ENCODE measurements around the gene PRKAR1B.

PRKAR1B gene

DNA sequence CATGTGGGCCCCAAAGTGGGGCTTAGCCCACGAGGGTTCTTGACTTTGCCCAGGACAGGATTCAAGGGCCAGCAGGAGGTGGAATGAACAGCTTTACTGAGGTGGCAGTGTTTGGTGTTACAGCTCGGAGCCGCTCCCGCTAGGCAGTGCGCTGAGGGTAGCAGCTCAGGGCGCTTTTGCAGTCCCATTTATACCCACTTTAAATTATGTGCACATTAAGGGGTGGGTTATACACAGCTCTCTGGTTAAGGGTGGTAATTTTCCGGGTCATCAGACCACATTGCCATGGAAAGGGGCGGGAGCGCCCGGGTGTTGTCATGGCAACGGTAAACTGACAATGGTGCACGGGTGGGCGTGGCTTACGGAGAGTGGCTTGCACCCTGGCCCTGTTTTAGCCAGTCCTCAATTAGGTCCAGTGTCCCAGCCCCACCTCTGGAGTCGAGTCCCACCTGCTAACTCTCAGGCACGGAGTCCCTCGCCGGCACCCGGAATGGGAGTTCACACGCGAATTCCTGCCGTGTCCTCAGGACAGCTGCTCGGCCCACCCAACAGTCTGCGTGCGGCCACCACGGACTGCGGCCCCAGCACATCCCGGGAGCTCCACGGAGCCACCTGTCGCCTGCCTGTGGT lies 149.2 kb downstream of the PRKAR1B start:
- TF ChIP-seq, protein P1, sequence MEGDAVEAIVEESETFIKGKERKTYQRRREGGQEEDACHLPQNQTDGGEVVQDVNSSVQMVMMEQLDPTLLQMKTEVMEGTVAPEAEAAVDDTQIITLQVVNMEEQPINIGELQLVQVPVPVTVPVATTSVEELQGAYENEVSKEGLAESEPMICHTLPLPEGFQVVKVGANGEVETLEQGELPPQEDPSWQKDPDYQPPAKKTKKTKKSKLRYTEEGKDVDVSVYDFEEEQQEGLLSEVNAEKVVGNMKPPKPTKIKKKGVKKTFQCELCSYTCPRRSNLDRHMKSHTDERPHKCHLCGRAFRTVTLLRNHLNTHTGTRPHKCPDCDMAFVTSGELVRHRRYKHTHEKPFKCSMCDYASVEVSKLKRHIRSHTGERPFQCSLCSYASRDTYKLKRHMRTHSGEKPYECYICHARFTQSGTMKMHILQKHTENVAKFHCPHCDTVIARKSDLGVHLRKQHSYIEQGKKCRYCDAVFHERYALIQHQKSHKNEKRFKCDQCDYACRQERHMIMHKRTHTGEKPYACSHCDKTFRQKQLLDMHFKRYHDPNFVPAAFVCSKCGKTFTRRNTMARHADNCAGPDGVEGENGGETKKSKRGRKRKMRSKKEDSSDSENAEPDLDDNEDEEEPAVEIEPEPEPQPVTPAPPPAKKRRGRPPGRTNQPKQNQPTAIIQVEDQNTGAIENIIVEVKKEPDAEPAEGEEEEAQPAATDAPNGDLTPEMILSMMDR (conservative IDR thresholded peaks at IDR 0.05; ENCODE audit: low read depth, low read length), result no peak
- H3K4me3 ChIP-seq (ENCODE audit: low read length), result no peak overlapping the region
- DNase-seq (ENCODE audit: low read depth), result no peak

DNA sequence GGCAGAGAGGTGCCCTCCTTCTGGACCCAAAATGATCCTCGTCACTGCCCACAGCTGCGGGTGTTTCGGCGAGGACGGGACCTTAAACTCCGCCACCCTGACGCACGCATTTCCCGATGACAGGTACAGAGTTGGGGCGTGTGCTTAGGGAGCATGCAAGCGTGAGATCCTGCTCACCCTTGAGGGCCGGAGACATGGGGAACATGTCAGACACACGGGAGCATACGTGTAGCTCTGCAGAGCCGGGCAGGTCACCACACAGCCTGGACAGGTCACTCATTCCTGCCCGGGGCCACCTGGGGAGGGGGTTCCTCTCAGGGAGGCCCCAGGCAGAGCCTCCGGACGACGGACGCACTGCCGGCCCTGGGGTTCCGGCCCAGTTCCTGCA lies 149.8 kb downstream of the PRKAR1B start:
- TF ChIP-seq, protein P1 (conservative IDR thresholded peaks at IDR 0.05; ENCODE audit: low read depth, low read length), result no peak
- DNase-seq (ENCODE audit: low read depth), result no peak
- H3K4me3 ChIP-seq (ENCODE audit: low read length), result no peak overlapping the region

DNA sequence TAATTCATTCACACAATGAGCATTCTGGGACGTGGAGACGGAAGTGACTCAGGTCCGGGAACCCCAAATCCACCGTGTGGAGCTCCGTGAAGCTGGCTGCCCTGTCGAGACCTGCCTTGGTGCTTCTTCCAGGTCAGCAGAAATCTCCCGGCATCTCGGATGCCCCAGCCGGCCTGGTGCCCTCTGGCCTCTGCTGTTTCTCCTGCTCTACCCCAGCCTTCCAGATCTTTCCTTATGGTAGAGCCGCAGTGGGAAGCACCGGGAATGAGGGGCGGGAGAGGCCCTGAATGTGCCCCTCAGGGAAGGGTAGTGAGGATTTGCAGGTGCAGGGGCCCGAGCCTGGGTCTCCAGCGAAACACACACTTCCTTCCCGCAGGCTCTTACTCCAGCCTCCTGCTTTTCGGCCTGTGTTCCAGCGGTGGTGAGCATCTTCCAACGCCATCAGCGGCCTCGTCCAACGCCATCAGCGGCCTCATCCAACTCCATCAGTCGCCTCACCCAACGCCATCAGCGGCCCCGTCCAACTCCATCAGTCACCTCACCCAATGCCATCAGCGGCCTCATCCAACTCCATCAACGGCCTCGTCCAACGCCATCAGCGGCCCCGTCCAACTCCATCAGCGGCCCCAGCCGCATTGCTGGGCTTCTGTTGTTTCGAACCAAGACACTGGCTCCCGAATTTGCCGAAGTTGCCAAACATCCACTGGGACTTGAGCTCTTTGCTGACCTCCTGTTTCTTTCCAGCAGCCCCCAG lies 150.4 kb downstream of the PRKAR1B start:
- H3K4me3 ChIP-seq (ENCODE audit: low read length), result no peak overlapping the region
- TF ChIP-seq, protein P1 (conservative IDR thresholded peaks at IDR 0.05; ENCODE audit: low read depth, low read length), result no peak
- no peak for DNase-seq (ENCODE audit: low read depth)

DNA sequence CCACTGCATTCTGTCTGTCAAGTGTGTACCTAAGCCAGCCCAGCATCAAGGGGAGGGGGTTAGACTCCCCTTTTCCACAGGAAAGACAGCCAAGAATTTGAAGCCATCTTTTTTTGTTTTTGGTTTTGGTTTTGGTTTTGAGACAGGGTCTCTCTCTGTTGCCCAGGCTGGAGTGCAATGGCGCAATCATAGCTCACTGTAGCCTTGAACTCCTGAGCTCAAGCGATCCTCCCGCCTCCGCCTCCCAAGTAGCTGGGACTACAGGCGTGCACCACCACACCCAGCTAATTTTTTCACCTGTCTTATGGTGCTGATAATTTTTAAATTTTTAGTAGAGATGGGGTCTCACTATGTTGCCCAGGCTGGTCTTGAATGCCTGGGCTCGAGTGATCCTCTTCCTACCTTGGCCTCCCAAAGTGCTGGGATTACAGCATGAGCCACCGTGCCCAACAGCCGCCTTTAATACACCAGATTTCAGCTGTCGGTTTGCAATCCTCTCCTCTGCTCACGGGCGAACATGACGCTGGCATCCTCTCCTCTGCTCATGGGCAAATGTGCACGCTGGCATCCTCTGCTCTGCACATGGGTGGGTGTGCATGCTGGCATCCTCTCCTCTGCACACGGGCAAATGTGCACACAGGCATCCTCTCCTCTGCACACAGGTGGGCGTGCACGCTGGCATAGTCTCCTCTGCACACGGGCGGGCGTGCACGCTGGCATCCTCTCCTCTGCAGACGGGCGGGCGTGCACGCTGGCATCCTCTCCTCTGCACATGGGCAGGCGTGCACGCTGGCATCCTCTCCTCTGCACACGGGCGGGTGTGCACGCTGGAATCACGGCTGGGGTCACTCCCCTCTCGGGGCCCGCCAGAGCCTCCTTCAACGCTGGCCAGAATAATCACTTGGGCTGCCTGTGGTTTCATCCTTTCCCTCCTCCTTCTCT lies 151.4 kb downstream of the PRKAR1B start:
- DNase-seq (ENCODE audit: low read depth), result no peak
- TF ChIP-seq, protein P1 (conservative IDR thresholded peaks at IDR 0.05; ENCODE audit: low read depth, low read length), result no peak
- H3K4me3 ChIP-seq (ENCODE audit: low read length), result no peak overlapping the region

DNA sequence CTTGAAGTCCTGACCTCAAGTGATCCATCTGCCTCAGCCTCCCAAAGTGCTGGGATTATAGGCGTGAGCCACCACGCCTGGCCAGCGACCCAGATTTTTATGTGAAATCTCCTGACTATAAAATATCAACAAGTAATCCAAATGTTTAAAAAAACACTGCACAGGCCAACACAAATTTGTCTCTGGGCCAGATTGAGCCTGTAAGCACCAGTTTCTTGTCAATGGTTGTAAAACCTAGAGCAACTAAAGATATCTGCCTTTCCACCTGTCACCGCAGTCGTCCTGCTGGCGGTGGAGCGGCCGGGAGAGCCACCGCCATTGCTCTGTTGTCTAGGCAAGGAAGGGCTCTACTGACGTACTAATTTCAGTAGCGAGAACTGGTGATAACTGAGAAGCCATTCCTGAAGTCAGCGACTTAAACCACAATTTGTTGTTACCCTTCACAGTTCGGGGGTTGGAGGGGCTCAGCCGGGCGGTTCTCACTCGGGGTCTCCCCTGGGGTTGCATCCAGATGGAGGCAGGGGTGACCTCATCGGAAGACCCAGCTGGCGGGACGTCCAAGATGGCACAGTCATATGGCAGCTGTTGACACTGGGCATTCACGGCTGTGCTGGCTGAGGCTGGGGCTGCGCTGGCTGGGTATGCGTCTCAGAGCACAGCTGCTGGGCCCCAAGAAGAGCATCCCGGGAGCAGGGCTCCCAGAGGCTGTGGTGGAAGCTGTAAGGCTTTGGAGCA lies 152.3 kb downstream of the PRKAR1B start:
- TF ChIP-seq, protein P1 (conservative IDR thresholded peaks at IDR 0.05; ENCODE audit: low read depth, low read length), result no peak
- DNase-seq (ENCODE audit: low read depth), result no peak
- H3K4me3 ChIP-seq (ENCODE audit: low read length), result no peak overlapping the region

DNA sequence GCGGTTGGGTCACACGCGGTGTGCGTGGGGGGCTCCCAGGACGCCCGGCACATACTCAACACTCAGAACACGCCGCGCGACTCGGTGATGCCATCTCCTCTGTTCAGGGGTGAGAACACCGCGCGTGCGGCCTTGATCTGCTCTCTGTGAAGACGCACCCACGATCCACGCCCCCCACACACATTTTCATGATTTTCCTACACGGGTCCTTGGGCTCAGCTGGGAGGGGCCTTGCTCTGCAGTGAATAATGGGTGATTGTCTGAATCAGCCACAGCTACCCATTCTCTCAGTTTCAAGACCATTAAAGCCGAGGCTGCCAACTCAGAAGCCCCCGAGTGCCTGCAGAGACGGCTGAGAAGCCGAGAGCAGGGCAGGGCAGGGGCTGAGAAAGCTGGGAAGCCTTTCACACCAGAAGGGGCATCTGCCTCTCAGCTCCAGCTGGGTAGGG lies 153.1 kb downstream of the PRKAR1B start:
- DNase-seq (ENCODE audit: low read depth), result no peak
- H3K4me3 ChIP-seq (ENCODE audit: low read length), result no peak overlapping the region
- TF ChIP-seq, protein P1 (conservative IDR thresholded peaks at IDR 0.05; ENCODE audit: low read depth, low read length), result no peak
